Left forelimb (tissue), 1 donor: ENCODE data around the gene GALNT17.

Experiments used
- DNase-seq: peaks from one replicate; pipeline ENCODE4 v3.0.0-alpha.2; 2018; ENCODE audit warnings: low spot score

GALNT17 gene

DNA sequence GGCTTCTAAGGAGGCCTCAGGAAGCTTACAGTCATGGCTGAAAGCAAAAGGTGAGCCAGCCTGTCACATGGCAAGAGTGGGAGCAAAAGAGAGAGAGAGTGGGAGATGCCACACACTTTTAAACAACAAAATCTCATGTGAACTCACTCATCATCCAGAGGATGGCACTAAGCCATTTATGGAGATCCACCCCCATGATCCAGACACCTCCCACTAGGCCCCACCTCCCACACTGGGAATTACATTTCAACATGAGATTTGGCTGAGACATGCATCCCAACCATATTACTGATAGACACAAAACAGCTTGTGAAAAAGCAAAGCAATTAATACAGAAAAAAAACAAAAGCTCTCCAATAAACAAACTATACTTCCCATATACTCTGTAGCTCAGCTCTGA lies 210.3 kb downstream of the GALNT17 start:
- no peak for DNase-seq

DNA sequence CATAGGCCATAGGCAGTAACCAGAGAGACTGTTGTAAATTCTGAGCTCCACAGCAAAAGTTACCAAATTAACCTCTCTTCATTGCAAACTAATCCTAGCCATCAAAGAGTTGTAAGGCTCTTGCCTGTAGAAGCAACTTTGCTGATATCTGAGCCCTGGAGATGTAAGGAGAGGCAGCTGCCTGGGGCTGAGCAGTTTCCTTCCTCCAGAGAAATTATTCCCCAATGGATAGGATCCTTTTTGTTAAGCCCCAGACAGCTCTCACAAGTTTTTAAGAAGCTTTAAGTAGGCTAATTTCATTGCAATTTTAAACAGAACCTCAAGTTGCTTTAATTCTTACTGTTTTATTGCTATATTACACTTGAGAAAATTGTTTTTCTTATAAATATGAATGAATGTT lies 211.1 kb downstream of the GALNT17 start:
- DNase-seq: no peak

DNA sequence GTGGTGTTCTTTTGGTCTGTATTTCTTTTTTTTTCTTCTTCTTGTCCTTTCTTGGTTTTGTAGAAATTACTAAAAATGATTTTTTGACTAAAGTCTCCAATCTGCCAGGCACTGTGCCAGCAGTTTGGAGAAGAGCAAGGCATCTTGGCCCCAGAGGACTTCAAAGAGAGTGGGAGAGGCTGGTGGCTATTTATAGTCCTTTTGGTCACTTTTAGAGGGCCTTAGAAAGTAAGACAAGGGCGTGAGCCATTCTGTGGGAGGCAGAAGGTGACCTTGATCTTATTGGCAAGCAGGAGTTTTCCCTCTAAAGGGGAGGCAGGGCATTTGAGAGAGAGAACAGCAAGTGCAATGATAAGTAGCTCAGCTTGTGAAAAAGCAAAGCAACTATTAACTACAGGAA lies 211.9 kb downstream of the GALNT17 start:
- DNase-seq: no peak

DNA sequence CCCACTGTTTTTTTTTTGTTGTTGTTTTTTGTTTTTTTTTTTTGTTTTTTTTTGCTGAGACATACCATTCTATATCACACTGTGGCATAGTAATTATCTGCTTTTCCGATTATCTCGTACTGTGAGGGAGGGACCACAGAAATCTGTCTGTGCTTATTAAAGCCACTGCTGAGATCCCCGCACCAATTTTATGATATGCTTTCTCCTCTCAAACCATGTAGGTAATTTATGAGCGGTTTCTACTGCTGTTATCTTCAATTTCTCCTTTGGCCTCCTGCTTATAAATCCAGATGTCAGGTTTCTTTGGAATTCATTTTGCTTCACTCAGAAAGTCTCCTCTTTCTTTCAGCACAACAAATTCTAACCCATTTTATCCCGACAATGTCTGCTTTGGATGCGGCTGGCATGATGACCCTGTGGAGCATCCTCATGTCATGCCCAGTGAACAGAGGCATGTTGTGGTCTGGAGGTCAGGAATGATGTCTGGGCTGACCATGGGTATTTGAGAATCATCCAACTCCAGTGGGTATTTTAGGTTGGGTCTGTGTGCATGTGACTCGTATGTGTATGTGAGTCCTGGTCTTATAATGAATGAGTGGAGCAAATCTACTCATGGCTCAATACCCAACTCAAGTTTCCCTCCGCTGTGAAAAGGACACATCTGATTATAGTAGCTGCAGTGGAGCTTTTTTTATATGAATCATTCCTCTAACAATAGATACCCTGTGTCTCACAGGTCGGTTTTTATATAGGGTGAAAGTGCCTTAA lies 213.4 kb downstream of the GALNT17 start:
- DNase-seq: no peak

DNA sequence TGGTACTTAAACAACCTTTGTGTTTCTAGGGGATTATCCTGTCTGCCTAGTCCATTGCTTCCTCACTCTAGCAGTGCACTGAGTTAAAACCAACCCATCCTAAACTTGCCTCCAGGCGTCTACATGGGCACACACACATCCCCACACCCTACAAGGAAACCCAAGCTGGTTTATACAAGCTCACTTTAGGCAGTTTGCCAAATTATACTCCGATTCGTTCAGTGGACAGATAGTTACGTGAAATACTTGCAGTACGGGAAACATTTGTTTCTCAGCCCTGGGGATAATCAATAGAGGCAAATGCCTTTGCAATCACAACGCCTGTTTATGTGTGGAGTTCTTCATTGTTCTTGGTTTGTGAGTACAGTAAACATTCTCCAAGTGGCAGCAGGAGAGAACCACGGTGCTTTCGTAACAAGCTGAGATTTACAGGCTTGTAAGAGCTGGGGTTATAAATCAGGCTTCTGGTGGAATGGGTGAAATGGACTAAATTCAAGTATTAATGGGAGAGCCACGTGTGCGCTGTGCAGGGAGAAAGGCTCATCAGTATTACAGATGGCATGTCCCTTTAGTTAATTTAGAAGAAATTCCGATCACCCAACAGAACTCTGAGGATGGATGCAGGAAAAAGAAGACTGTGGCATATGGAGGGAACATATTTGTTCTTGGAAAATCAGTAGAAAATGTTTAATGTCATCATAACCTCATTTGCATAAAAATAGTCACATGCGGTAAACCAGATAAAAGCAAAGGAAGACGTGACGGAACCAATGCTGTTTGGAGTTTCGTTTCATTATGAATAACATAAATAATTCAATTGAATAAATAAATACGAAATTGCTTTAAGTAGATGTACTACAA lies 217.1 kb downstream of the GALNT17 start:
- DNase-seq: no peak

DNA sequence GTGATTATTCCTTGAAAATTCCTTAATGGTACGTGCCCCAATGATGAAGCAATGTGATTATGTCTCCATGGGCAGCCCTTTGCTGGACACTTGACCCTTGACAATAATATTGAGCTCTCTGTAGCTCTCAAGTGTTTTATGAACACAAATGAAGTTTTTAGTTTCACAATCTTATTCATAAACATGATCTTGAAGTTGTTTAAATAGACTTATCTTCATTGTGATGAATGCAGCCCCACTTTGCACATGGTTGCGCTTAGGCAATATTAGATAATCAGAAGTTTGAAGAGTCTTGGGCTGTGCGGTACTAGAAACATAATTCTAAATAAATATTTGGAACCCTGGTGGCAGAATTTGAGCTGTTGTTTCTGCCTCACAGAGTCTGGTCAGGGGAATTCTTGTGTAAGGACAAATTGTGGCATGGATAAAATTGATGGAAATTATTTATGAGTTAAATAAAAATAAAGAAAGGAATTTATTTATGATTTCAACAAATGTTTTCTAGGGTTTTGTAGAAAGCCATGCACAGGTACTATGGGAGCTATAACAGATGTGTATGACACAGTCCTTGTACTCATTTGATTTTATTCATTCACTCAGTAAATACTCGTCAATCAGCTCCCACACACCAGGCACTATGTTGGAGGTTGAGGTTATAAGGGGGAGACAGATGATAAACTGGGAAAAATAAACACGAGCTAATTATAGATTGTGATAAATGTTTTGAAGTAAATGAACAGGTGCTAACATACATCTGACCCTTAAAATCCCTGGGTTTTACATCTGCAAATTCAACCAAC lies 217.9 kb downstream of the GALNT17 start:
- DNase-seq: no peak

DNA sequence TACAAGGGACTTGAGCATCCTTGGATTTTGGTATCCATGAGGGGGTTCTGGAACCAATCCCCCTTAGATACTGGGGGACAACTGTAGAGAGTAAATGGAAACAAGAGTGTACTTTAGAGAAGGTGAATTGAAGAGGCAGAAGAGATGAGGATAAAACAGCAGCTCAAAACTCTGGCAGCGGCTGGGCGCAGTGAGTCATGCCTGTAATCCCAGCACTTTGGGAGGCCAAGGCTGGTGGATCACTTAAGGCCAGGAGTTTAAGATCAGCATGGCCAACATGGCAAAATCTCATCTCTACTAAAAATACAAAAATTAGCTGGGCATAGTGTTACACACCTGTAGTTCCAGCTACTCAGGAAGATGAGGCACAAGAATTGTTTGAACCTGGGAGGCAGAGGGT lies 218.7 kb downstream of the GALNT17 start:
- DNase-seq: no peak

DNA sequence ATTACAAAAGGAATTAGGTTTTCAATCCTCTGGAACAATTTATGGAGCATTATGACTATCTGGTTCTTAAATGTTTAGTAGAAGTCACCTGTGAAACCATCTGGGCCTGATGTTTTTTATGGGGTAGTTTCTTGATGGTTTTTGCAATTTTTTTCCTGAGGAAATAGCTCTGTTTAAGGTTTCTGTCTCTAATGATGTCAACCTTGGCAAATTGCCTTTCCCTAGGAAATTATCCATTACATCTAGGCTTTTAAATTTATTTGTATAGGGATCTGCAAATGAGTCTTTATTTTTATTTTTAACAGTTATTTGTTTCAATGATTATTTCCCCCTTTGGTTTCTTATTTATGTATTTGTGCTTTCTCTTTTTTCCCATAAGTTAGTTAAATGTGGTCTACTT lies 222.8 kb downstream of the GALNT17 start:
- no peak for DNase-seq

DNA sequence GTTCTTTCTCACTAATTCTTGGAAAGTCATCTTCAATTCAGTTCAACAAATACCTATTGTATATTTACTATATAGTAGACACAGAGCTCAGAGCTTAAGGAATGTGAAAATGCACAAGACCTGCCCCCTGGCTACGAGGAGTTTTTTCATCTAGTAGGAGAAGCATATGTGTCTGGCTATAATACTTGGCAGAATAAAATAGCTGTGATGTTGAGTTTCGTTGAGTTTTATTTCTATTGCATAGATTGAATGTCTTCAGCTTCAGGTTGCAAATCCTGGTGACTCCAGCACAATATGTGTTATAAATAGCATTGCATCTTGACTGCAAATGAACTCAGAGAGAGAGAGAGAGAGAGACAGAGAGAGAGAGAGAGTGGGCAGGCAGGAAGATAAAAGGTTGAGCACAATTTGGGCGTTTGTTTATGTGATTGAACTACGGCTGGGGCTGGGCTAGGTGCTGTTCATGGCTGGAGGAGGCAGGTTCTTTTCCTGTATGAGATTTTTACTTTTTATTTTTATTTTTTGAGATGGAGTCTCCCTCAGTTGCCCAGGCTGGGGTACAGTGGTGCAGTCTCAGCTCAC lies 229.6 kb downstream of the GALNT17 start:
- DNase-seq: no peak

DNA sequence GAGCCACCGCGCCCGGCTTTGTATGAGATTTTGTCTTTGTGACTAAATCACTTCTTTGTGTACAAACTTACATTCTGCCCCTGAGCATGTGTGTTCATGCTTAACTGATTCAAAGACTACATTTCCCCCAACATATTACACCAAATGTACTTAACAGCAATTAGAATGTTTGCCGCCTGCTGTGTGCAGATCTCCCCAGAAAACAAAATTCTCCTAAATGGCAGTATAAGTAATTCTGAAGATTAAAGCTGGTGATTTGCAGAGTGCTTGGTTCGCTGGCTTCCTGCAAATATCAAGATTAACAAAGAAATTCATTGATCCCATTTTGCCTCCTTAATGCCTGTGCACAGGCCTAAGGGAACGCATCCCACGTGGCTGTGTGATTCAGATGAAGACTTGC lies 230.3 kb downstream of the GALNT17 start:
- DNase-seq: no peak

DNA sequence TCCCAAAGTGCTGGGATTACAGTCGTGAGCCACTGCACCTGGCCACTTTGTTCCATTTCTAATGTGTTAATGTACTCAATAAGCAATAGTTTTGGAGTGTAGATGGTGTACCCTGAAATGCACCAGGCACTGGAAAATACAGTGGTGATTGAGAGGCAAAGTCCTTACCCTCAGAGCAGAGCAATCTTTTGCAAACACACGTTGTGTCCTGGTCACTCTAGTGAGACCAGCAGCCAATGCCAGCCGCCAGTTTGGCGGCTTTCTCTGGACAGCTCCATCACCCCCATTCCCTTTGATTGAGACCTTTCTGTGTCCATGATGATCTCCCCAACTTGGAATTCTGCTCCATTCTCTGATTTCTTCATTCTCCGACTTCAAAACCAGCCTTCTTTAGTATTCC lies 231.3 kb downstream of the GALNT17 start:
- DNase-seq: no peak

DNA sequence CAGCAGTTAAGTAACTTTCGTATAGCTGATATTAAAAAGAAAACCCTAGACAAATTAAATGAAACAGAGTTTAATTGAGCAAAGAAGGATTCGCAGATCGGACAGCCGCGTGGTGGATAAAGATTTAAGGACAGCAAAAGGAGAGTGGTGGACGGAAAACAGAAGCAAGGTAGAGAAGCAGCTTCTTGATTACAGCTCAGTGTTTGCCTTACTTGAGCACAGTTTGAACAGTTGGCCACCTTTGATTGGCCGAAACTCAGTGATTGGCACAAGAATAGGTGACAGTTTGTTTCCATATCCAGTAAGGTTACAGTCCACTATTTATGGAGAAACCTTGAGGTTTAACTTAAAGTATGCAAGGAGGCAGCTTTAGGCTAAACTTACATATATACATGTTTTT lies 231.7 kb downstream of the GALNT17 start:
- DNase-seq: no peak

DNA sequence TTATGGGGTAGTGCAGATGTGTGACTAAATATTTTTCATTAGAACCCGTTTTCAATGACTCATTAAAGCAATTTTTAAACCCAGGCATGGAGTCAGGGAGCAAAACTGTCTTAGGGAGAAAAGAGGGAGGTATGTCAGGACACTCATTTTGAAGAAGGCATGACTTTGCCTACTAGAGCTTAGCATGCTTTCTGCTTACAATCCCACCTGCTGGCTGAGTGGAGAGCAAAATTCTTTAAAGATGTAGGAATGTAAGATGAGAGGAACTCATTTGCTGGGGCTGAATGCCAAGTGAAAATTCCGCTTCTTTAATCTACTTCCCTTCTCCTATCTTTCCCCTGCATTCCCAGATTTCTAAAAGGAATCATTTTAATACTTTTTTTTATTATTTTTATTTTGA lies 232.6 kb downstream of the GALNT17 start:
- DNase-seq: no peak

DNA sequence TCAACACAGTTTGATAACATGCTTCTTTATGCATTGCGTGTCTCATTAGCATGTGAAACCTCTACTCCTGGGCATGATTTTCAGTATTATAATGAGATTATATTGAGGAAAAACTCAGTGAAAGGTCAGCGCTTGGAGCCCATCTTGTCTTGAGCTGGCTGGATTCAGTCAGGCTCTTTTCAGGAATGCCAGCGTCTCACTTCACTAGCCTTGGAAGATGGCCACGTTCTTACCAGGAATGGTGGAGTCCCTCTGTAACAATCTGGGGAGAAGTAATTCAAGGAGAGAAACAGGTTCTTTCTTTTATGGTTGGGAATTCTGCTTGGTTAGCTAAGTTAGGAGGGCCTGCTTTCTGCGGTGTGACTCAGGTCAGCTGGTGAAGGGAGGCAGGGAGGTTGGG lies 241.0 kb downstream of the GALNT17 start:
- DNase-seq: no peak

DNA sequence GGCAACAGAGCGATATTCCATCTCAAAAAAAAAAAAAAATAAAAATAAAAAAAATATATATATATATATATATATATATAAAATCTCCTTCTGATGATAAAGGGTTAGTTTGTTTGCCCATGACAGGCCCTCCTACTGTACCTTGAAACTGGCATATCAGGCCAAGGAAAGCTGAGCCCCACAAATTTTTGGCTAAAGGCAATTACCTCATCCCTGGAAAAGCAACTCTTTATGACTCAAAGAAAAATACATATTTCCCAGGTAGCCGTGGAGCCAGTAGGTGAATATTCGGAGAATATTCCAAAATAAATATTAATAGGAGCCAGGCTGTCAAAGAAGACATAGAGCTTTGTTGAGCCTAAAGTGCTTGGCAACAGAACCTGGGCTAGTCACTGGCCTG lies 245.1 kb downstream of the GALNT17 start:
- no peak for DNase-seq

DNA sequence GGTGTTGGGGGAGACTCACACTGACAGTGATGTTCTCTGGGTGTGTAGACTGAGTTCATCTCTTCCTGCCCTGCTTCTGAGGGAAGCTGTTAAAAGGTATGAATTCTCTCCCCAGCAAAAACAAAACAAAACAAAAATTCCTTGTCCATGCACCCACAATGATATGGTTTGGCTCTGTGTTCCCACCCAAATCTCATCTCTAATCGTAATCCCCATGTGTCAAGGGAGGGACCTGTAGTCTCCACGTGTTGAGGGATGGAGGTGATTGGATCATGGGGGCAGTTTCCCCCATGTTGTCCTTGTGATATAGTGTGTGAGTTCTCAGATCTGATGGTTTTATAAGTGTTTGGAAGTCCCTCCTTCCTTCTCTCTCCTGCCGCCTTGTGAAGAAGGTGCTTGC lies 245.5 kb downstream of the GALNT17 start:
- no peak for DNase-seq

DNA sequence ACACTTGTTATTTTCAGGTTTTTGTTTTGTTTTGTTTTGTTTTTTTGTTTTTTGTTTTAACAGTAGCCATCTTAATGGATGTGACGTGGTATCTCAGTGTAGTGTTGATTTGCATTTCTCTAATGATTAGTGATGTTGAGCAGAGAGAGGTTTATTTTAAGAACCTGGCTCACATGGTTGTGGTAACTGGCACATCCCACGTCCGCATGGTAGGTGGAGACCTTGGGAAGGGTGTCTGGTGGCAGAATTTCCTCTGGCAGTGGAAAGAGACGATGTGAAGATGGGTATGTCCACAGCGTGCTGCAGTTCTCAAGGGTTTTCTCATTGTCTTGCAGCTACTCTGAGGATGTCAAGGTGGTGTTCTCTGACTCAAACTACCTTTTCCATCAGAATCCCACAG lies 252.2 kb downstream of the GALNT17 start:
- DNase-seq: no peak

DNA sequence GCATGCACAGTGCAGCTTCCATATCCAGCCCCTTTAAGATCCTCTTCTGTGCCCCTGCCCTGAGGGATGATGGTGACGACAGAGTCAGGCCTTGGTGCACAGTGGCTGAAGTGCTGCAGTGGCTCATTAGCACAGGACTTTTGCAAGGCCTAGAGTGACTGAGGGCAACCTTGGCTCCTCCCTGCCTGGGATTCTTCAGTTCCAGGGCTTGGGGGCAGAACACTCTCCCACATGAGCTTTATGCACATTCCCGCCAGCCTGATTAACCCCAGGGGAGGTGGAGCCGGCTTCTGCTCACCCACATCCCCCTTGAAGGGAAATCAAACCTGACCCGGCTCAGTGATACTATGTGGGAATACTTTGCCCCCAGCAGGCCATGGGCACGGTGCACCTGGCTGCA lies 253.4 kb downstream of the GALNT17 start:
- DNase-seq: no peak

DNA sequence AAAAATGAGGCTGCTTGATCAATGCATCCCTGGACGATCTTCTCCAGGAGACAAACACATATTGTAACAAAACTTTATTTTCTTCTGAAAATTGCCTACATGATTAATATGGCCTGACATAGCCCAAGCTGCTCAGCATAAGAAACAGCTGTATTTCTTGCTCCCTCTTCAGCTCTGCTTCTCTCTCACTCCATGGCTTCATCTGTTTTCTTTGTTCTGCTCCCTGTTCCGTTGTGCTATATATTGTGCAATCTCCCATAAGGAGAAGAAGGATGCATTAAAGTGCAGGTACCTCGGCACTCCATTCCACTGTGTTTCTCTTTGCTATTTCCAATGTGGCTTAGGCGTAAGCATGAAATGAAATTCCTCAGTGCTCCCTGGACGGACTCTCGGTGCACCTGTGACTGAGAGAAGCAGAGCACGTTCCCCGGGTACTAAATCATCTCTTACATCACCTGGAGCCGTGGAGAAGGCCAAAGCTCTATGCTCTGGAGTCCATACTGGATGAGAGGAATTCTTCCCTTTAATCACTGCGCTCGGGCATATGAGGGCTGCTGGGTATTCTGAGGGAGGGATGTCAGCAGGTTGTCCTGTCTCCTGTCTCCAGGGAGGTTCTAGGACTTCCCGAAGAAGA lies 254.3 kb downstream of the GALNT17 start:
- DNase-seq: peak; percentile 11

DNA sequence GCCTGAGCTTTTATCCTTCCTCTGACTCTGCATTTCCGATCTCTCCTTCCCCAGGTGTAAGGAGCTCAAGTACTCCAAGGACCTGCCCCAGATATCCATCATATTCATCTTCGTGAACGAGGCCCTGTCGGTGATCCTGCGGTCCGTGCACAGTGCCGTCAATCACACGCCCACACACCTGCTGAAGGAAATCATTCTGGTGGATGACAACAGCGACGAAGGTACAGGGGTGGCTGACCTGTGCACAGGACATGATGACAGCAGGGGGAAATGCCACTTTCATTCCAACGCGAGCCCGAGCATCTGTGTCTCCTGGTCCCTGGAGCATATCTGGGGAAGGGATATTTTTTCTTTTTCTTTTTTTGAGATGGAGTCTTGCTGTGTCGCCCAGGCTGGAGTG lies 256.2 kb downstream of the GALNT17 start:
- peak; percentile 53 for DNase-seq

DNA sequence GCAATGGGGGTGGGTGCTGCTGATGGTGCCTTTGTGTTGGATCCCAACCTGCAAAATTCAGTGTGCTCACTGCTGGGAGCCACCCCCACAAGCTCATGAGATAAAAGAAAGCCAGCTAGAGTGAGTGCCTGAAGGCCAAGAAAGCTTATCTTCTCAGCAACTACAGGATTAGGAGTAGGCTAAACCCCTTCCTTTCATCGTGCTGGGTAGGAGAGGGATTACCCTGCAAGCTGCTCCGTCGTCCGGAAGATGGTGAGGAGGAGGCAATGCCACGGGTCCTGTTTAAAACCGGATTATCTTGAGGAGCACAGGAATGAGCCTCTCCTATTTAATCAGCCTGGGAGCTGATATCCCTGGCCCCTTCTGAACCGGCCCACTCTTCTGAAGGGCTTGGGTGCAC lies 258.0 kb downstream of the GALNT17 start:
- DNase-seq: no peak

DNA sequence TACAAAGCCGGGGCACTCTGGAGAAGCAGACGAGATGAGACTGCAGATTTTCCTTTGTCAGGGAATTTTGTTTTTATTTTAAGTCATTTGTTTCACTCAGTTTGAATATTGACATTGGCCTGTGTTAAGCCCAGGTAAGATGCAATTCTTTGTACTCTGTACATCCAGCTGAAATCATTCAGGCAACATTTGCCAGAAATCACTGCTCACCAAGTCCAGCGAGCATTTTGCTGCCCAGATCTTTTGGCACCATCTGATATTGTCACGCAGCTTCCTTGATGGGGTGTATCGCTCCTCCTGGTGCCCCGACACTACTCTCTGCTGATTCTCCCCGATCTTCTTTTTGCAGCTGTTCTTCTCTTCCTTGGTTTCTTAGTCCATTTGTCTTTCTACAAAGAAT lies 261.7 kb downstream of the GALNT17 start:
- DNase-seq: no peak
